ENCODE measurements around the gene PDXDC1. TPM values are rescaled to one million over a fixed set of nuclear protein-coding genes. Genes with fewer than 3 reads are reported as not detected.

PDXDC1 gene
- polyA plus RNA-seq, 2 of the 4 experiments (the other 2 are of a cell fraction): 71.4 to 73.9 TPM

GRCh38 chr16:15054357-15055140 is 79.7 kb downstream of the PDXDC1 start:
- FAIRE-seq: no peak
- DNase-seq (ENCODE audit: low read depth in 1 of 2, low spot score in 1 of 2): no peak
- ChIA-PET POLR2A (no interaction called here), CTCF (no interaction called here)
- H3K27ac ChIP-seq: peak overlapping the region in 1 of 2 experiments; percentile 97; a peak in 5 of 6 replicates
- ATAC-seq: no peak
- WGBS (ENCODE audit: missing lambda C conversion rate): 82% methylated on average over 19 of the region's 19 CpGs
- H3K4me3 ChIP-seq: peak overlapping the region; percentile 99
- H3K9me3 ChIP-seq: no peaks in the 10 kb centered on the region
- TF ChIP-seq USF2 (IDR thresholded peaks at IDR 0.05): no peak
- TF ChIP-seq FOSL2 (IDR thresholded peaks at IDR 0.05): no peak
- no peak for TF ChIP-seq FOSL2 (CRISPR knock-in tag; IDR thresholded peaks at IDR 0.05)
- no peak for TF ChIP-seq BHLHE40 (IDR thresholded peaks at IDR 0.05; ENCODE audit: low read depth, low read length)
- TF ChIP-seq MAZ (IDR thresholded peaks at IDR 0.05; ENCODE audit: borderline replicate concordance, low read depth, low read length): no peak
- TF ChIP-seq E2F6 (IDR thresholded peaks at IDR 0.05; ENCODE audit: borderline replicate concordance, low read depth): no peak
- TF ChIP-seq HOXB5 (CRISPR knock-in tag; IDR thresholded peaks at IDR 0.05): no peak
- no peak for TF ChIP-seq HOXB13 (CRISPR knock-in tag; IDR thresholded peaks at IDR 0.05; ENCODE audit: low read depth)
- no peak for TF ChIP-seq JUN (IDR thresholded peaks at IDR 0.05)
- no peak for TF ChIP-seq MYC (IDR thresholded peaks at IDR 0.05; ENCODE audit: borderline replicate concordance, low read length)
- no peak for TF ChIP-seq HMGXB4 (CRISPR knock-in tag; IDR thresholded peaks at IDR 0.05; ENCODE audit: borderline replicate concordance)
- no peak for TF ChIP-seq EHMT2 (IDR thresholded peaks at IDR 0.05; ENCODE audit: low read depth)
- TF ChIP-seq RAD21 (conservative IDR thresholded peaks at IDR 0.05 in 1 of 2, IDR thresholded peaks at IDR 0.05 in 1 of 2): no peak
- no peak for TF ChIP-seq RARB (CRISPR knock-in tag; IDR thresholded peaks at IDR 0.05)
- no peaks in the 10 kb centered on the region for H3K4me1 ChIP-seq
- H3K4me2 ChIP-seq: peak overlapping the region; percentile 80

GRCh38 chr16:15055141-15056053 is 80.6 kb downstream of the PDXDC1 start:
- CTCF ChIA-PET: interaction anchor here (0.8 to 3.9 kb wide), 2 partner anchors 17 to 19 kb away, joined by 4 to 12 read pairs; no protein-coding TSS in a partner anchor
- ATAC-seq: peak; percentile 49 to 60

More at GRCh38 chr16:15055141-15056053, 80.6 kb downstream of the PDXDC1 start:
- 14% methylated on average over 22 of the region's 81 CpGs for WGBS (ENCODE audit: missing lambda C conversion rate)
- Histone ChIP-seq H3K9me3 (no peaks in the 10 kb centered on the region), H3K4me3 (peak overlapping the region; percentile 99), H3K27ac (peak overlapping the region; percentile 85 to 97), H3K4me2 (peak overlapping the region; percentile 80), H3K4me1 (no peaks in the 10 kb centered on the region)
- FAIRE-seq (no peak), DNase-seq (ENCODE audit: low read depth in 1 of 2, low spot score in 1 of 2) (peak; percentile 19 to 30)
- POLR2A ChIA-PET: interaction anchor here (0.8 kb wide), 1 partner anchor 38 kb away, joined by 3 read pairs; the partner anchor contains the start of gene RRN3
- TF ChIP-seq PHF8 (IDR thresholded peaks at IDR 0.05; ENCODE audit: borderline replicate concordance, low read depth): peak; percentile 79
- peak; percentile 54; the same call in 1 of the 2 replicates for TF ChIP-seq TFCP2L1 (CRISPR knock-in tag; IDR thresholded peaks at IDR 0.05)
- TF ChIP-seq CTCF (IDR thresholded peaks at IDR 0.05): peak; percentile 44
- peak; percentile 27 to 61; a peak in 2 of 5 replicates for TF ChIP-seq JUN (IDR thresholded peaks at IDR 0.05)
- peak; percentile 90 for TF ChIP-seq ZFP36 (IDR thresholded peaks at IDR 0.05; ENCODE audit: borderline replicate concordance, partially characterized antibody)
- peak; percentile 57 for TF ChIP-seq POLR2A (IDR thresholded peaks at IDR 0.05; ENCODE audit: low read length)
- peak; percentile 71; the same call in 1 of the 2 replicates for TF ChIP-seq CHD4 (IDR thresholded peaks at IDR 0.05; ENCODE audit: borderline replicate concordance)
- peak; percentile 99 for TF ChIP-seq KDM1A (IDR thresholded peaks at IDR 0.05; ENCODE audit: low read depth)
- no peak for TF ChIP-seq FOSB (CRISPR knock-in tag; IDR thresholded peaks at IDR 0.05)
- TF ChIP-seq REST (IDR thresholded peaks at IDR 0.05): no peak
- no peak for TF ChIP-seq KDM5A (IDR thresholded peaks at IDR 0.05)
- TF ChIP-seq HDAC2 (IDR thresholded peaks at IDR 0.05): peak; percentile 87

All from A549 (cell line).